HTERT RPE-1 (cell line): ENCODE measurements around the gene IKBKE.

Experiments used
- in situ Hi-C: fragments of 300-500 bp; cut with MboI; formaldehyde crosslinking; loops from 4 replicates; pipeline ENCODE4 v1.14.3; 2020; ENCODE audit warnings: low sequenced_read_pairs

Gene IKBKE

GRCh38 chr1:206511362-206512057, 41.2 kb downstream of the IKBKE start:
- in situ Hi-C loops, result no loop called here

GRCh38 chr1:206512058-206512850, 42.0 kb downstream of the IKBKE start:
- in situ Hi-C loops, result no loop called here

- in situ Hi-C loops, result no loop called here
These were observed 42.5 kb downstream of the IKBKE start for GRCh38 chr1:206512851-206513180.

- in situ Hi-C loops, result no loop called here
These were observed 43.2 kb downstream of the IKBKE start for GRCh38 chr1:206513312-206514111.

- in situ Hi-C loops, result no loop called here
These were observed 44.6 kb downstream of the IKBKE start for GRCh38 chr1:206514813-206515387.

- in situ Hi-C loops, result no loop called here
These were observed 46.4 kb downstream of the IKBKE start for GRCh38 chr1:206516728-206516990.

GRCh38 chr1:206517784-206518183, 47.5 kb downstream of the IKBKE start:
- in situ Hi-C loops, result no loop called here

GRCh38 chr1:206518206-206518605, 47.9 kb downstream of the IKBKE start:
- in situ Hi-C loops, result no loop called here

- in situ Hi-C loops, result no loop called here
These were observed 48.5 kb downstream of the IKBKE start for GRCh38 chr1:206518743-206519142.

GRCh38 chr1:206521127-206521526, 50.9 kb downstream of the IKBKE start:
- in situ Hi-C loops, result no loop called here

- in situ Hi-C loops, result no loop called here
These were observed 51.6 kb downstream of the IKBKE start for GRCh38 chr1:206521694-206522402.

GRCh38 chr1:206524739-206525364, 54.6 kb downstream of the IKBKE start:
- in situ Hi-C loops, result no loop called here

- in situ Hi-C loops, result no loop called here
These were observed 56.0 kb downstream of the IKBKE start for GRCh38 chr1:206526064-206526911.

GRCh38 chr1:206529425-206529824, 59.1 kb downstream of the IKBKE start:
- in situ Hi-C loops, result no loop called here

- in situ Hi-C loops, result no loop called here
These were observed 62.1 kb downstream of the IKBKE start for GRCh38 chr1:206532368-206532767.

- in situ Hi-C loops, result no loop called here
These were observed 64.3 kb downstream of the IKBKE start for GRCh38 chr1:206534552-206534951.

GRCh38 chr1:206535853-206536188, 65.5 kb downstream of the IKBKE start:
- in situ Hi-C loops, result no loop called here

GRCh38 chr1:206537141-206537540, 66.9 kb downstream of the IKBKE start:
- in situ Hi-C loops, result no loop called here

- in situ Hi-C loops, result no loop called here
These were observed 68.0 kb downstream of the IKBKE start for GRCh38 chr1:206538086-206538770.
